ENCODE data around the gene USP9X.
"Not testable (repeated sequence)": the region's sequence is repeated elsewhere in the genome, so short reads cannot be mapped to it uniquely, and the experiment has no call there.

The USP9X gene

GRCh38 chrX:41177297-41177696 lies 92.1 kb downstream of the USP9X start:
- Histone ChIP-seq H3K4me1 (ENCODE audit: control insufficient read depth, insufficient read depth, low read length) (peaks cover 7% of the 10 kb centered on the region), H3K9ac (ENCODE audit: low read length) (no peak overlapping the region), H3K27me3 (ENCODE audit: control insufficient read depth, insufficient read depth, low read length) (no peaks in the 10 kb centered on the region), H3K36me3 (ENCODE audit: control insufficient read depth, insufficient read depth, low read length) (no peaks in the 10 kb centered on the region), H3K9me3 (ENCODE audit: control insufficient read depth, low read length) (no peaks in the 10 kb centered on the region), H3K4me3 (ENCODE audit: low read length) (no peak overlapping the region)

- Histone ChIP-seq H3K27me3 (ENCODE audit: control insufficient read depth, insufficient read depth, low read length) (no peaks in the 10 kb centered on the region), H3K9ac (ENCODE audit: low read length) (no peak overlapping the region), H3K36me3 (ENCODE audit: control insufficient read depth, insufficient read depth, low read length) (no peaks in the 10 kb centered on the region), H3K4me1 (ENCODE audit: control insufficient read depth, insufficient read depth, low read length) (peaks cover 7% of the 10 kb centered on the region), H3K4me3 (ENCODE audit: low read length) (no peak overlapping the region), H3K9me3 (ENCODE audit: control insufficient read depth, low read length) (no peaks in the 10 kb centered on the region)
Observed at GRCh38 chrX:41178201-41178600, 93.0 kb downstream of the USP9X start.

- Histone ChIP-seq H3K4me3 (ENCODE audit: low read length) (no peak overlapping the region), H3K9me3 (ENCODE audit: control insufficient read depth, low read length) (no peaks in the 10 kb centered on the region), H3K36me3 (ENCODE audit: control insufficient read depth, insufficient read depth, low read length) (no peaks in the 10 kb centered on the region), H3K27me3 (ENCODE audit: control insufficient read depth, insufficient read depth, low read length) (no peaks in the 10 kb centered on the region), H3K9ac (ENCODE audit: low read length) (no peak overlapping the region), H3K4me1 (ENCODE audit: control insufficient read depth, insufficient read depth, low read length) (peaks cover 7% of the 10 kb centered on the region)
Observed at GRCh38 chrX:41180194-41180908, 95.1 kb downstream of the USP9X start.

- Histone ChIP-seq H3K9me3 (ENCODE audit: control insufficient read depth, low read length) (no peaks in the 10 kb centered on the region), H3K9ac (ENCODE audit: low read length) (no peak overlapping the region), H3K4me3 (ENCODE audit: low read length) (no peak overlapping the region), H3K4me1 (ENCODE audit: control insufficient read depth, insufficient read depth, low read length) (peaks cover 7% of the 10 kb centered on the region), H3K27me3 (ENCODE audit: control insufficient read depth, insufficient read depth, low read length) (no peaks in the 10 kb centered on the region), H3K36me3 (ENCODE audit: control insufficient read depth, insufficient read depth, low read length) (no peaks in the 10 kb centered on the region)
Observed at GRCh38 chrX:41184312-41184711, 99.1 kb downstream of the USP9X start.

- H3K4me3 ChIP-seq (ENCODE audit: low read length); H3K9me3 ChIP-seq (ENCODE audit: control insufficient read depth, low read length); H3K36me3 ChIP-seq (ENCODE audit: control insufficient read depth, insufficient read depth, low read length); H3K9ac ChIP-seq (ENCODE audit: low read length); H3K27me3 ChIP-seq (ENCODE audit: control insufficient read depth, insufficient read depth, low read length); H3K4me1 ChIP-seq (ENCODE audit: control insufficient read depth, insufficient read depth, low read length): not testable (repeated sequence)
Observed at GRCh38 chrX:41186946-41187345, 101.7 kb downstream of the USP9X start.

- H3K4me3 ChIP-seq (ENCODE audit: low read length) = no peak overlapping the region
- no peaks in the 10 kb centered on the region for H3K4me1 ChIP-seq (ENCODE audit: control insufficient read depth, insufficient read depth, low read length)
- no peak overlapping the region for H3K9ac ChIP-seq (ENCODE audit: low read length)
- no peaks in the 10 kb centered on the region for H3K9me3 ChIP-seq (ENCODE audit: control insufficient read depth, low read length)
- H3K36me3 ChIP-seq (ENCODE audit: control insufficient read depth, insufficient read depth, low read length) = no peaks in the 10 kb centered on the region
- H3K27me3 ChIP-seq (ENCODE audit: control insufficient read depth, insufficient read depth, low read length) = no peaks in the 10 kb centered on the region
Observed at GRCh38 chrX:41189156-41189555, 103.9 kb downstream of the USP9X start.

- Histone ChIP-seq H3K36me3 (ENCODE audit: control insufficient read depth, insufficient read depth, low read length) (no peaks in the 10 kb centered on the region), H3K4me3 (ENCODE audit: low read length) (no peak overlapping the region), H3K4me1 (ENCODE audit: control insufficient read depth, insufficient read depth, low read length) (no peaks in the 10 kb centered on the region)
Observed at GRCh38 chrX:41192880-41193279, 107.6 kb downstream of the USP9X start.

GRCh38 chrX:41198410-41198809 lies 113.2 kb downstream of the USP9X start:
- H3K4me3 ChIP-seq (ENCODE audit: low read length) = no peak overlapping the region
- no peaks in the 10 kb centered on the region for H3K9me3 ChIP-seq (ENCODE audit: control insufficient read depth, low read length)
- H3K27me3 ChIP-seq (ENCODE audit: control insufficient read depth, insufficient read depth, low read length) = no peaks in the 10 kb centered on the region
- H3K4me1 ChIP-seq (ENCODE audit: control insufficient read depth, insufficient read depth, low read length) = no peaks in the 10 kb centered on the region
- no peaks in the 10 kb centered on the region for H3K36me3 ChIP-seq (ENCODE audit: control insufficient read depth, insufficient read depth, low read length)
- no peak overlapping the region for H3K9ac ChIP-seq (ENCODE audit: low read length)

More at GRCh38 chrX:41192880-41193279, 107.6 kb downstream of the USP9X start:
- Histone ChIP-seq H3K9me3 (ENCODE audit: control insufficient read depth, low read length) (no peaks in the 10 kb centered on the region), H3K27me3 (ENCODE audit: control insufficient read depth, insufficient read depth, low read length) (no peaks in the 10 kb centered on the region), H3K9ac (ENCODE audit: low read length) (no peak overlapping the region)

GRCh38 chrX:41200785-41201184 lies 115.5 kb downstream of the USP9X start:
- H3K27me3 ChIP-seq (ENCODE audit: control insufficient read depth, insufficient read depth, low read length) = no peaks in the 10 kb centered on the region

GRCh38 chrX:41209853-41210252 lies 124.6 kb downstream of the USP9X start:
- H3K27me3 ChIP-seq (ENCODE audit: control insufficient read depth, insufficient read depth, low read length) = no peaks in the 10 kb centered on the region
- H3K9ac ChIP-seq (ENCODE audit: low read length) = no peak overlapping the region
- H3K9me3 ChIP-seq (ENCODE audit: control insufficient read depth, low read length) = no peaks in the 10 kb centered on the region
- no peaks in the 10 kb centered on the region for H3K4me1 ChIP-seq (ENCODE audit: control insufficient read depth, insufficient read depth, low read length)
- H3K4me3 ChIP-seq (ENCODE audit: low read length) = no peak overlapping the region
- H3K36me3 ChIP-seq (ENCODE audit: control insufficient read depth, insufficient read depth, low read length) = no peaks in the 10 kb centered on the region

More at GRCh38 chrX:41200785-41201184, 115.5 kb downstream of the USP9X start:
- Histone ChIP-seq H3K9ac (ENCODE audit: low read length) (no peak overlapping the region), H3K9me3 (ENCODE audit: control insufficient read depth, low read length) (no peaks in the 10 kb centered on the region), H3K4me1 (ENCODE audit: control insufficient read depth, insufficient read depth, low read length) (no peaks in the 10 kb centered on the region), H3K36me3 (ENCODE audit: control insufficient read depth, insufficient read depth, low read length) (no peaks in the 10 kb centered on the region), H3K4me3 (ENCODE audit: low read length) (no peak overlapping the region)

- no peak overlapping the region for H3K9ac ChIP-seq (ENCODE audit: low read length)
Observed at GRCh38 chrX:41224605-41225004, 139.4 kb downstream of the USP9X start.

GRCh38 chrX:41233988-41234387 lies 148.7 kb downstream of the USP9X start:
- Histone ChIP-seq H3K9ac (ENCODE audit: low read length) (no peak overlapping the region), H3K4me1 (ENCODE audit: control insufficient read depth, insufficient read depth, low read length) (no peaks in the 10 kb centered on the region), H3K9me3 (ENCODE audit: control insufficient read depth, low read length) (no peaks in the 10 kb centered on the region), H3K36me3 (ENCODE audit: control insufficient read depth, insufficient read depth, low read length) (no peaks in the 10 kb centered on the region), H3K4me3 (ENCODE audit: low read length) (no peak overlapping the region), H3K27me3 (ENCODE audit: control insufficient read depth, insufficient read depth, low read length) (no peaks in the 10 kb centered on the region)

More at GRCh38 chrX:41224605-41225004, 139.4 kb downstream of the USP9X start:
- Histone ChIP-seq H3K4me1 (ENCODE audit: control insufficient read depth, insufficient read depth, low read length) (no peaks in the 10 kb centered on the region), H3K27me3 (ENCODE audit: control insufficient read depth, insufficient read depth, low read length) (no peaks in the 10 kb centered on the region), H3K4me3 (ENCODE audit: low read length) (no peak overlapping the region), H3K36me3 (ENCODE audit: control insufficient read depth, insufficient read depth, low read length) (no peaks in the 10 kb centered on the region), H3K9me3 (ENCODE audit: control insufficient read depth, low read length) (no peaks in the 10 kb centered on the region)

- not testable (repeated sequence) for H3K36me3 ChIP-seq (ENCODE audit: control insufficient read depth, insufficient read depth, low read length); H3K27me3 ChIP-seq (ENCODE audit: control insufficient read depth, insufficient read depth, low read length); H3K9ac ChIP-seq (ENCODE audit: low read length); H3K9me3 ChIP-seq (ENCODE audit: control insufficient read depth, low read length); H3K4me1 ChIP-seq (ENCODE audit: control insufficient read depth, insufficient read depth, low read length); H3K4me3 ChIP-seq (ENCODE audit: low read length)
Observed at GRCh38 chrX:41234471-41234870, 149.2 kb downstream of the USP9X start.

Measured in mucosa of stomach (tissue), 1 donor.